Gastrocnemius medialis (tissue), 4 donors: ENCODE measurements around the gene BRPF1.

Source experiments
- POLR2A ChIP-seq, 2 donors: fragments of 450-650 bp; IDR thresholded peaks; one replicate each; pipeline ENCODE4 v1.6.1; 2017; ENCODE audit warnings: antibody characterized with exemption in 2 of 2, mild to moderate bottlenecking in 2 of 2, moderate library complexity in 2 of 2
- TF ChIP-seq, protein P1 (sequence below), 5 experiments: fragments of 450-650 bp in 3 of 5; fragments of 200-600 bp in 2 of 5; sonication (generic) in 2 of 5; IDR thresholded peaks in 4 of 5; conservative IDR thresholded peaks in 1 of 5; 1 replicate in 4 of 5; 2 replicates in 1 of 5; pipeline ENCODE4 v1.5.1; 2016 to 2019; ENCODE audit warnings: antibody characterized with exemption in 5 of 5, mild to moderate bottlenecking in 3 of 5, moderate library complexity in 3 of 5

DNA sequence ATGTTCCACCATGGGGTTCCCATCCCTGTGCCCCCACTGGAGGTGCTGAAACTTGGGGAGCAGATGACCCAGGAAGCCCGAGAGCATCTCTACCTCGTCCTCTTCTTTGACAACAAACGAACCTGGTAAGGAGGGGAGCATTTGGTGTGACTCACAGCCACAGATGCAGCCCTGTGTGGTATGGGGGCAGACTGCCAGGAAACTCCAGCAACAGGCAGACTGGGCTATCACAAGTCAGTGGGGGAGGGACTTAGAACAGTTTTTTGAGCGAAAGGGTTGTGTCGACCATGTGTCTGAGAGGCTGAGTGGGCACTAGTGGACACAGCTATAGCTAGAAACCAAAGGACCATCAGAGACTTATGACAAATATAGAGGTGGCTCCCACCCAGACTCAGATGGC, 14.8 kb downstream of the BRPF1 start:
- TF ChIP-seq, protein P1, sequence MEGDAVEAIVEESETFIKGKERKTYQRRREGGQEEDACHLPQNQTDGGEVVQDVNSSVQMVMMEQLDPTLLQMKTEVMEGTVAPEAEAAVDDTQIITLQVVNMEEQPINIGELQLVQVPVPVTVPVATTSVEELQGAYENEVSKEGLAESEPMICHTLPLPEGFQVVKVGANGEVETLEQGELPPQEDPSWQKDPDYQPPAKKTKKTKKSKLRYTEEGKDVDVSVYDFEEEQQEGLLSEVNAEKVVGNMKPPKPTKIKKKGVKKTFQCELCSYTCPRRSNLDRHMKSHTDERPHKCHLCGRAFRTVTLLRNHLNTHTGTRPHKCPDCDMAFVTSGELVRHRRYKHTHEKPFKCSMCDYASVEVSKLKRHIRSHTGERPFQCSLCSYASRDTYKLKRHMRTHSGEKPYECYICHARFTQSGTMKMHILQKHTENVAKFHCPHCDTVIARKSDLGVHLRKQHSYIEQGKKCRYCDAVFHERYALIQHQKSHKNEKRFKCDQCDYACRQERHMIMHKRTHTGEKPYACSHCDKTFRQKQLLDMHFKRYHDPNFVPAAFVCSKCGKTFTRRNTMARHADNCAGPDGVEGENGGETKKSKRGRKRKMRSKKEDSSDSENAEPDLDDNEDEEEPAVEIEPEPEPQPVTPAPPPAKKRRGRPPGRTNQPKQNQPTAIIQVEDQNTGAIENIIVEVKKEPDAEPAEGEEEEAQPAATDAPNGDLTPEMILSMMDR (IDR thresholded peaks at IDR 0.05 in 4 of 5, conservative IDR thresholded peaks at IDR 0.05 in 1 of 5), result no peak
- TF ChIP-seq POLR2A (IDR thresholded peaks at IDR 0.05), result no peak
